ENCODE data around the gene CABCOCO1.
A peak's percentile ranks its signal among the peaks of the same experiment; 100 is the strongest.

CABCOCO1 gene

DNA sequence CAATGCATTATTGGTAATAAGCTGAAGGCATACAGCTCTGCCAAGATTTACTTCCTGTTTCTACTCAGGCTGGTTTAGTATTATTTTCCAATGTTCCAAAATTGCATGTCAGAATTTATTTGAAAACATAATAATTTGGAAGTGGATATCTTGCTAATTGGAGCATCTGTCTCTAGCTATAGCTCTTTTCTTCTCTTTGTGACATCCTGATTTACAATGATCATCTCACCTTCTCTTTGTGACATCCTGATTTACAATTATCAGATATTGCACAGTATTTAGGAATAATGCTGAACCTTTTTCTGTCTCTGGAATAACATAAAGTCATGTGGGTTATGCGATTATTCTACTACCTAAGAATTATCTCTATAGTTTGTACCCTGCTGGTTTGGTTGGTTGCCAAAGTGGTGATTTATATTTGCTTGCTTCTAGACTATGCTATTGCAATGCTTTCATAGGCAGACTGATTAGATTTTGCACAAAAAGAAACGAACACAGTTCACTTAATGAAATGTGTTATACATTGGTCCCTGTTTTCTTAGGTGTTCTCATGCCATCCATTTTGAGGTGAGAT is 44.3 kb upstream of the CABCOCO1 start:
- Histone ChIP-seq H3K4me1 (peaks cover 0 to 5% (median 3%) of the 10 kb centered on the region in 4 donors), H3K27me3 (no peaks in the 10 kb centered on the region), H3K36me3 (no peaks in the 10 kb centered on the region), H3K27ac (no peak overlapping the region), H3K4me3 (no peak overlapping the region), H3K9me3 (no peaks in the 10 kb centered on the region)
- intact Hi-C loops (cut with DNase I; ENCODE audit: low total_unique reads): no loop called here
- TF ChIP-seq, protein P1, sequence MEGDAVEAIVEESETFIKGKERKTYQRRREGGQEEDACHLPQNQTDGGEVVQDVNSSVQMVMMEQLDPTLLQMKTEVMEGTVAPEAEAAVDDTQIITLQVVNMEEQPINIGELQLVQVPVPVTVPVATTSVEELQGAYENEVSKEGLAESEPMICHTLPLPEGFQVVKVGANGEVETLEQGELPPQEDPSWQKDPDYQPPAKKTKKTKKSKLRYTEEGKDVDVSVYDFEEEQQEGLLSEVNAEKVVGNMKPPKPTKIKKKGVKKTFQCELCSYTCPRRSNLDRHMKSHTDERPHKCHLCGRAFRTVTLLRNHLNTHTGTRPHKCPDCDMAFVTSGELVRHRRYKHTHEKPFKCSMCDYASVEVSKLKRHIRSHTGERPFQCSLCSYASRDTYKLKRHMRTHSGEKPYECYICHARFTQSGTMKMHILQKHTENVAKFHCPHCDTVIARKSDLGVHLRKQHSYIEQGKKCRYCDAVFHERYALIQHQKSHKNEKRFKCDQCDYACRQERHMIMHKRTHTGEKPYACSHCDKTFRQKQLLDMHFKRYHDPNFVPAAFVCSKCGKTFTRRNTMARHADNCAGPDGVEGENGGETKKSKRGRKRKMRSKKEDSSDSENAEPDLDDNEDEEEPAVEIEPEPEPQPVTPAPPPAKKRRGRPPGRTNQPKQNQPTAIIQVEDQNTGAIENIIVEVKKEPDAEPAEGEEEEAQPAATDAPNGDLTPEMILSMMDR (IDR thresholded peaks at IDR 0.05): no peak
- DNase-seq: no peak

- TF ChIP-seq, protein P1 (IDR thresholded peaks at IDR 0.05): no peak
- no peak for DNase-seq
- peaks cover 0 to 10% (median 4%) of the 10 kb centered on the region in 4 donors for H3K4me1 ChIP-seq
- no peaks in the 10 kb centered on the region for H3K27me3 ChIP-seq
- intact Hi-C loops (cut with DNase I; ENCODE audit: low total_unique reads): no loop called here
- H3K9me3 ChIP-seq: no peaks in the 10 kb centered on the region
- H3K4me3 ChIP-seq: no peak overlapping the region
- H3K27ac ChIP-seq: no peak overlapping the region
- H3K36me3 ChIP-seq: no peaks in the 10 kb centered on the region
These were observed 42.2 kb upstream of the CABCOCO1 start for GRCh38 chr10:61620506-61620905.

DNA sequence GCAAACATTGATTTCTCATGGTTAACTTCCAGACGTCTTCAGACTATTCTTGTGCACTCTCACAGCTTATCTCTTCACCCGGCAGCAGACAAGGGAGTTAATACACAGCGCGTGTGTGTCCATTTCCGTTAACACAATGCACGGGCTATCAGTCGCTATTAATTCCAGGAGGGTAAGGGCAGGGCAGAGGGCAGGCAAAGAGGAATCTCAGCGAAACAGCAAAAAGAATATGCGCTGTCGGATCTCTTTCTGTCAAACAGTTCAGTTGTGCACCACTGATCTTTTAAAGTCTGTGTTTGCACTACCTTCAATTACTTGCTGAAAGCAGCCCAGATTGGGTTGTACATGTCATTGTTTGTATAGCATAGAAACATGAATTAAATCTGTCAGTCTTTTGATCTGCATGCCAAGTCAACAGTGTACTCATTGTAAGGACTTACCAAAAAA is 41.1 kb upstream of the CABCOCO1 start:
- Histone ChIP-seq H3K9me3 (no peaks in the 10 kb centered on the region), H3K27me3 (no peaks in the 10 kb centered on the region), H3K4me3 (no peak overlapping the region), H3K36me3 (no peaks in the 10 kb centered on the region), H3K27ac (no peak overlapping the region), H3K4me1 (peaks cover 0 to 10% (median 4%) of the 10 kb centered on the region in 4 donors)
- TF ChIP-seq, protein P1 (IDR thresholded peaks at IDR 0.05): no peak
- intact Hi-C loops (cut with DNase I; ENCODE audit: low total_unique reads): no loop called here
- DNase-seq: no peak

- peaks cover 0 to 15% (median 8%) of the 10 kb centered on the region in 4 donors for H3K4me1 ChIP-seq
- H3K27ac ChIP-seq: peak overlapping the region in 1 of 2 donors; percentile 12
- no peak overlapping the region for H3K4me3 ChIP-seq
- H3K36me3 ChIP-seq: no peaks in the 10 kb centered on the region
- DNase-seq: no peak
- H3K27me3 ChIP-seq: no peaks in the 10 kb centered on the region
- no peaks in the 10 kb centered on the region for H3K9me3 ChIP-seq
- intact Hi-C loops (cut with DNase I; ENCODE audit: low total_unique reads): no loop called here
- TF ChIP-seq, protein P1 (IDR thresholded peaks at IDR 0.05): no peak
These were observed 39.6 kb upstream of the CABCOCO1 start for GRCh38 chr10:61623161-61623560.

GRCh38 chr10:61626209-61626608 is 36.5 kb upstream of the CABCOCO1 start:
- Histone ChIP-seq H3K27me3 (no peaks in the 10 kb centered on the region), H3K36me3 (no peaks in the 10 kb centered on the region), H3K4me3 (no peak overlapping the region), H3K9me3 (no peaks in the 10 kb centered on the region), H3K27ac (no peak overlapping the region), H3K4me1 (peaks cover 0 to 30% (median 13%) of the 10 kb centered on the region in 4 donors)
- intact Hi-C loops (cut with DNase I; ENCODE audit: low total_unique reads): no loop called here
- no peak for DNase-seq
- TF ChIP-seq, protein P1 (IDR thresholded peaks at IDR 0.05): no peak

Data from tibial artery (tissue), 4 donors.